ENCODE data around the gene SPTBN4.

The SPTBN4 gene

DNA sequence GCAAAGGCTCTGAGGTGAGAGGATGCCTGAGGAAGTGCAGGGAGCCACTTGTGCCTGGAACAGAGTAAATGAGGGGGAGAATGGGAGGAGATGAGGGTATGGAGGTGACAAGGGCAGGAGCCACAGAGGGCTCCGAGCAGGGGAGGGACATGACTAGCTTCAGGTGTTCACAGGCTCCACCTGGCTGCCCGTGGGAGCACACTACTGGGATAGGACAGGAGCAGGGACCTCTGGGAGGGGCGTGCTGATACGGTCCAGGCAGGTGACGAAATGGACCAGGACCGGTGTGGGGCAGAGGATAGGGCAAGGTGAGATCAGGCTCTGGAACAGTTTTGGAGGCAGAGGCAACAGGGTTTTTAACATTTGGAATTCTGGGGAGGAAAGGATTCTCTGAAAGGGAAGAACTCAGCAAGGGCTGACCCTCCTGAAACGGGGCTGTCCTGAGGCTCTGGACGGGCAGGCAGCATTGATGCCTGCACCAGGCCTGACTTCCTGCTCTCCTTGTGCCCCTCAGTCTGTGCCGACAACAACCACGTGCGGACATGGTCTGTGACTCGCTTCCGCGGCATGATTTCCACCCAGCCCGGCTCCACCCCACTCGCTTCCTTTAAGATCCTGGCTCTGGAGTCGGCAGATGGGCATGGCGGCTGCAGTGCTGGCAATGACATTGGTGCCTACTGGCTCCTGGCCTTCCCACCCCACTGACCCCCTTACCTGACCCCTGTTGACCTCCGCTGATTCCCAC, 121.5 kb downstream of the SPTBN4 start:
- Histone ChIP-seq H2BK120ac (ENCODE audit: insufficient read depth, low read length, poor library complexity) (no peak overlapping the region), H3K4me2 (ENCODE audit: low read length) (no peak overlapping the region), H3K23ac (ENCODE audit: low read length) (no peak overlapping the region), H3K4ac (ENCODE audit: low read depth, low read length) (no peak overlapping the region), H2AFZ (ENCODE audit: insufficient read depth, low read length, poor library complexity) (no peak overlapping the region), H3K79me1 (ENCODE audit: low read length) (no peaks in the 10 kb centered on the region), H3K9me3 (ENCODE audit: insufficient read depth, low read depth, low read length) (no peaks in the 10 kb centered on the region), H3K9ac (ENCODE audit: low read length) (no peak overlapping the region), H3K18ac (ENCODE audit: low read length) (no peak overlapping the region), H3K79me2 (ENCODE audit: control insufficient read depth, insufficient read depth, low read length, poor library complexity) (no peaks in the 10 kb centered on the region), H2BK5ac (ENCODE audit: low read depth, low read length, poor library complexity) (no peak overlapping the region), H3K27me3 (ENCODE audit: insufficient read depth, low read length) (no peaks in the 10 kb centered on the region), H4K12ac (ENCODE audit: low read depth, low read length) (no peak overlapping the region), H2BK12ac (ENCODE audit: low read length) (no peak overlapping the region), H4K91ac (ENCODE audit: low read depth, low read length) (no peak overlapping the region), H3K14ac (ENCODE audit: low read length) (no peak overlapping the region), H3K27ac (ENCODE audit: low read depth, low read length) (no peak overlapping the region), H2AK5ac (ENCODE audit: low read length) (no peak overlapping the region), H3K4me1 (ENCODE audit: control insufficient read depth in 1 of 2, insufficient read depth in 2 of 2, low read length in 2 of 2) (peaks cover 0 to 3% of the 10 kb centered on the region in 2 experiments), H3K36me3 (ENCODE audit: control insufficient read depth in 1 of 2, insufficient read depth in 2 of 2, low read length in 2 of 2) (peaks cover 29 to 34% of the 10 kb centered on the region in 2 experiments), H4K8ac (ENCODE audit: low read depth, low read length) (no peak overlapping the region), H3K4me3 (ENCODE audit: low read depth, low read length) (no peak overlapping the region)
- no CpG with 5 or more reads among the region's 19 CpGs for WGBS (ENCODE audit: extremely low coverage, insufficient coverage, insufficient read length)
- DNase-seq, result no peak

DNA sequence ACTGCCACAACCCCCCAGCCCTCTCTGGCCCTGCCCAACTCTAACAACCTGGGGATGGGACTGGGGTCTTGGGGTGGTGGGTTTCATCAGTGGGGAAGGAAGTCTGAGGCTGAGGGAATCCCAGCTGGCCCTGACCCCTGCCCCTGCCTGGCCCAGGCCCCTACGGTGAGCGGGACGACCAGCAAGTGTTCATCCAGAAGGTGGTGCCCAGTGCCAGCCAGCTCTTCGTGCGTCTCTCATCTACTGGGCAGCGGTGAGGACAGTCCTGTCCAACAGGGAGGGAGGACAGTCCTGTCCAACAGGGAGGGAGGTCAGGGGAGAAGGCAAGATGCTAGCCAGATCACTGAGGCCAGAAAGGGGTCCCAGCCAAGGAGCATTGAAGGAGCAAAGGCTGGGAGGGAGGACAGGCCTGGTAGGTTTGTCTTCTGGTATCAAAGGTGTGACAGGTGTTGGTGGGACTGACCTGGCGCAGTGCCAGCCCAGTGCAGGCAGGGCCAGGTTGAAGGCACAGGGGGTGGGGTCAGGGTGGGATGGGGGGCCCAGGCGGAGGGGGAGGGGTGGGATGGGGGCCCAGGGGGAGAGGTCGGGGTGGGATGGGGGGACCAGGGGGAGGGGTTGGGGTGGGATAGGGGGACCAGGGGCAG, 122.2 kb downstream of the SPTBN4 start:
- no peaks in the 10 kb centered on the region for H3K27me3 ChIP-seq (ENCODE audit: insufficient read depth, low read length)
- no peak for DNase-seq
- no peak overlapping the region for H3K18ac ChIP-seq (ENCODE audit: low read length)
- peaks cover 0 to 3% of the 10 kb centered on the region in 2 experiments for H3K4me1 ChIP-seq (ENCODE audit: control insufficient read depth in 1 of 2, insufficient read depth in 2 of 2, low read length in 2 of 2)
- no peak overlapping the region for H3K4me2 ChIP-seq (ENCODE audit: low read length)
- no peak overlapping the region for H3K14ac ChIP-seq (ENCODE audit: low read length)
- no peak overlapping the region for H2BK120ac ChIP-seq (ENCODE audit: insufficient read depth, low read length, poor library complexity)
- no peaks in the 10 kb centered on the region for H3K79me2 ChIP-seq (ENCODE audit: control insufficient read depth, insufficient read depth, low read length, poor library complexity)
- no peak overlapping the region for H3K4me3 ChIP-seq (ENCODE audit: low read depth, low read length)
- no peaks in the 10 kb centered on the region for H3K79me1 ChIP-seq (ENCODE audit: low read length)
- no peak overlapping the region for H3K4ac ChIP-seq (ENCODE audit: low read depth, low read length)
- no peaks in the 10 kb centered on the region for H3K9me3 ChIP-seq (ENCODE audit: insufficient read depth, low read depth, low read length)
- no peak overlapping the region for H2BK5ac ChIP-seq (ENCODE audit: low read depth, low read length, poor library complexity)
- H2AK5ac ChIP-seq (ENCODE audit: low read length), result no peak overlapping the region
- H4K12ac ChIP-seq (ENCODE audit: low read depth, low read length), result no peak overlapping the region
- H2BK12ac ChIP-seq (ENCODE audit: low read length), result no peak overlapping the region
- H3K27ac ChIP-seq (ENCODE audit: low read depth, low read length), result no peak overlapping the region
- H3K23ac ChIP-seq (ENCODE audit: low read length), result no peak overlapping the region
- H4K8ac ChIP-seq (ENCODE audit: low read depth, low read length), result no peak overlapping the region
- H3K9ac ChIP-seq (ENCODE audit: low read length), result no peak overlapping the region
- no peak overlapping the region for H4K91ac ChIP-seq (ENCODE audit: low read depth, low read length)
- peaks cover 25 to 30% of the 10 kb centered on the region in 2 experiments for H3K36me3 ChIP-seq (ENCODE audit: control insufficient read depth in 1 of 2, insufficient read depth in 2 of 2, low read length in 2 of 2)
- WGBS (ENCODE audit: extremely low coverage, insufficient coverage, insufficient read length), result no CpG with 5 or more reads among the region's 9 CpGs
- no peak overlapping the region for H2AFZ ChIP-seq (ENCODE audit: insufficient read depth, low read length, poor library complexity)

DNA sequence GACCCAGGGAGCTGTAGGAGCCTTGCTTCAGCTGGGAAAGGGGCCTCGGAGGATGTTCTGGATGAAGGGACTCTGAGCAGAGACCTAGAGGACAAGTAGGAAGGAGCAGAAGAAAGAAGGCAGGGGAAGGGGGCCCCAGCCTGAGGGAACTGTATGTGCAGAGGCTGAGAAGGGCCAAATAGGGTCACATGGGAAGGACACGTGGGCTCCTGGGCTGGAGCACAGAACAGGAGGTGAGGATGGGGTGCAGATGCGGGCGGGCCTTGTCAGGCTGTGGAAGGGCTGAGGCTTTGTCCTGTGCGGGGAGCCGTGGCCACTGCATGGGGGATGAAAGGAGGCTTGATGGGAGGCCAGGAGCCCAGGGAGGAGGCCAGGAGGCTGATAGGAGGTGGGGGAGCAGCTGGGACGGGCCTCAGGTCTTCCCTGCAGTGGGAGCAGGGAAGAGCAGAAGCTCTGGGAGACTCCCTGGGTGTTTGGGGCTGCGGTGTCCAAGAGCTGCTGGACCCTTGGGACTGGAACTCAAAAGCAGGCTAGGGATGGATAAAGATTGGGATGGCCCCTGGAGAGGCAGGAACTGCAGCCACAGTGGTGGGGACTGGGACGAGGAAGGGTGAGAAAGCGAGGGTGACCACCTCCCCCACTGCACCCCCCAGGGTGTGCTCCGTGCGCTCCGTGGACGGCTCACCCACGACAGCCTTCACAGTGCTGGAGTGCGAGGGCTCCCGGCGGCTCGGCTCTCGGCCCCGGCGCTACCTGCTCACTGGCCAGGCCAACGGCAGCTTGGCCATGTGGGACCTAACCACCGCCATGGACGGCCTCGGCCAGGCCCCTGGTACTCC, 123.0 kb downstream of the SPTBN4 start:
- no peak overlapping the region for H4K91ac ChIP-seq (ENCODE audit: low read depth, low read length)
- H3K14ac ChIP-seq (ENCODE audit: low read length), result no peak overlapping the region
- no peak overlapping the region for H2AFZ ChIP-seq (ENCODE audit: insufficient read depth, low read length, poor library complexity)
- H3K79me2 ChIP-seq (ENCODE audit: control insufficient read depth, insufficient read depth, low read length, poor library complexity), result no peaks in the 10 kb centered on the region
- H3K4me1 ChIP-seq (ENCODE audit: control insufficient read depth in 1 of 2, insufficient read depth in 2 of 2, low read length in 2 of 2), result peaks cover 0 to 3% of the 10 kb centered on the region in 2 experiments
- no peak overlapping the region for H3K23ac ChIP-seq (ENCODE audit: low read length)
- H2AK5ac ChIP-seq (ENCODE audit: low read length), result no peak overlapping the region
- no peak overlapping the region for H4K12ac ChIP-seq (ENCODE audit: low read depth, low read length)
- no peak overlapping the region for H2BK120ac ChIP-seq (ENCODE audit: insufficient read depth, low read length, poor library complexity)
- H3K4me3 ChIP-seq (ENCODE audit: low read depth, low read length), result no peak overlapping the region
- H3K4me2 ChIP-seq (ENCODE audit: low read length), result no peak overlapping the region
- H3K27ac ChIP-seq (ENCODE audit: low read depth, low read length), result no peak overlapping the region
- no peak overlapping the region for H3K4ac ChIP-seq (ENCODE audit: low read depth, low read length)
- no peak for DNase-seq
- H4K8ac ChIP-seq (ENCODE audit: low read depth, low read length), result no peak overlapping the region
- H2BK12ac ChIP-seq (ENCODE audit: low read length), result no peak overlapping the region
- no peak overlapping the region for H3K9ac ChIP-seq (ENCODE audit: low read length)
- H3K79me1 ChIP-seq (ENCODE audit: low read length), result no peaks in the 10 kb centered on the region
- no peaks in the 10 kb centered on the region for H3K27me3 ChIP-seq (ENCODE audit: insufficient read depth, low read length)
- WGBS (ENCODE audit: extremely low coverage, insufficient coverage, insufficient read length), result no CpG with 5 or more reads among the region's 26 CpGs
- no peak overlapping the region for H3K18ac ChIP-seq (ENCODE audit: low read length)
- H3K36me3 ChIP-seq (ENCODE audit: control insufficient read depth in 1 of 2, insufficient read depth in 2 of 2, low read length in 2 of 2), result peaks cover 25 to 30% of the 10 kb centered on the region in 2 experiments
- H3K9me3 ChIP-seq (ENCODE audit: insufficient read depth, low read depth, low read length), result no peaks in the 10 kb centered on the region
- H2BK5ac ChIP-seq (ENCODE audit: low read depth, low read length, poor library complexity), result no peak overlapping the region

DNA sequence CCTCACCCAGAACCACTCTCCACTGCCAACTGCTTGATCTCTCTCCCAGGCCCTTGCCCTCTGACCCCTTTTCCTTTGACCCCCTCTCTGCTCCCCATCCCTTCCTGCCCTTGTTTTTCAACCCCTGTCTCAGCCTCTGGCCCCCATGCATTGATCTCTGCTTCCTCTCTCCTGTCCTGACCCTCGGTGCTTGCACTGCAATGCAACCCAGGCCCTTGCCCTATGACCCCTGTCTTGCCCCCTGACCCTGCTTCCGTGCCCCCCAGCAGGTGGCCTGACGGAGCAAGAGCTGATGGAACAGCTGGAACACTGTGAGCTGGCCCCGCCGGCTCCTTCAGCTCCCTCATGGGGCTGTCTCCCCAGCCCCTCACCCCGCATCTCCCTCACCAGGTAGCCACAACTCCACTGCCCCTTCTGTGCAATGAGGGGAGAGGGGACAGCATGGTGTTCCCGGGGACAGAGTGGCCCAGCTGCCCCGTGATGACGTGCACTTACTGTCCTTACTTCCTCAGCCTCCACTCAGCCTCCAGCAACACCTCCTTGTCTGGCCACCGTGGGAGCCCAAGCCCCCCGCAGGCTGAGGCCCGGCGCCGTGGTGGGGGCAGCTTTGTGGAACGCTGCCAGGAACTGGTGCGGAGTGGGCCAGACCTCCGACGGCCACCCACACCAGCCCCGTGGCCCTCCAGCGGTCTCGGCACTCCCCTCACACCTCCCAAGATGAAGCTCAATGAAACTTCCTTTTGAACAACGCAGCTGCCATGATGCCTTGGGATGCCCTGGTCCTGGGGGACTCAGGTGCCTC, 123.9 kb downstream of the SPTBN4 start:
- H3K4me1 ChIP-seq (ENCODE audit: control insufficient read depth in 1 of 2, insufficient read depth in 2 of 2, low read length in 2 of 2), result peaks cover 0 to 3% of the 10 kb centered on the region in 2 experiments
- no peak overlapping the region for H2AK5ac ChIP-seq (ENCODE audit: low read length)
- no peak overlapping the region for H3K4me2 ChIP-seq (ENCODE audit: low read length)
- no peak overlapping the region for H3K27ac ChIP-seq (ENCODE audit: low read depth, low read length)
- H2BK120ac ChIP-seq (ENCODE audit: insufficient read depth, low read length, poor library complexity), result no peak overlapping the region
- no peak for DNase-seq
- no peaks in the 10 kb centered on the region for H3K79me1 ChIP-seq (ENCODE audit: low read length)
- no peak overlapping the region for H3K9ac ChIP-seq (ENCODE audit: low read length)
- no peaks in the 10 kb centered on the region for H3K27me3 ChIP-seq (ENCODE audit: insufficient read depth, low read length)
- H2AFZ ChIP-seq (ENCODE audit: insufficient read depth, low read length, poor library complexity), result no peak overlapping the region
- H3K14ac ChIP-seq (ENCODE audit: low read length), result no peak overlapping the region
- H3K23ac ChIP-seq (ENCODE audit: low read length), result no peak overlapping the region
- WGBS (ENCODE audit: extremely low coverage, insufficient coverage, insufficient read length), result no CpG with 5 or more reads among the region's 22 CpGs
- no peak overlapping the region for H2BK12ac ChIP-seq (ENCODE audit: low read length)
- H3K4ac ChIP-seq (ENCODE audit: low read depth, low read length), result no peak overlapping the region
- peaks cover 25 to 30% of the 10 kb centered on the region in 2 experiments for H3K36me3 ChIP-seq (ENCODE audit: control insufficient read depth in 1 of 2, insufficient read depth in 2 of 2, low read length in 2 of 2)
- H4K8ac ChIP-seq (ENCODE audit: low read depth, low read length), result no peak overlapping the region
- no peak overlapping the region for H3K4me3 ChIP-seq (ENCODE audit: low read depth, low read length)
- no peak overlapping the region for H4K12ac ChIP-seq (ENCODE audit: low read depth, low read length)
- no peaks in the 10 kb centered on the region for H3K79me2 ChIP-seq (ENCODE audit: control insufficient read depth, insufficient read depth, low read length, poor library complexity)
- H4K91ac ChIP-seq (ENCODE audit: low read depth, low read length), result no peak overlapping the region
- H2BK5ac ChIP-seq (ENCODE audit: low read depth, low read length, poor library complexity), result no peak overlapping the region
- H3K9me3 ChIP-seq (ENCODE audit: insufficient read depth, low read depth, low read length), result no peaks in the 10 kb centered on the region
- no peak overlapping the region for H3K18ac ChIP-seq (ENCODE audit: low read length)

All from trophoblast cell (in vitro differentiated cells and primary cell).